ENCODE data around the gene CDH12. TPM values are rescaled to one million over a fixed set of nuclear protein-coding genes. Genes with fewer than 3 reads are reported as not detected.

Gene CDH12
- total RNA-seq, 3 donors from 2014 or later: 0.33 to 2.6 (median 1.1) TPM

- DNase-seq (ENCODE audit: low spot score in 2 of 2): no peak
- H3K36me3 ChIP-seq: no peaks in the 10 kb centered on the region
- H3K4me1 ChIP-seq: no peaks in the 10 kb centered on the region
- no peak overlapping the region for H3K27ac ChIP-seq
- H3K4me3 ChIP-seq: no peak overlapping the region
- no peaks in the 10 kb centered on the region for H3K9me3 ChIP-seq
- no peak for TF ChIP-seq POLR2A (IDR thresholded peaks at IDR 0.05)
- no peak for TF ChIP-seq POLR2AphosphoS5 (IDR thresholded peaks at IDR 0.05)
- TF ChIP-seq CTCF (IDR thresholded peaks at IDR 0.05): no peak
- H3K27me3 ChIP-seq: no peaks in the 10 kb centered on the region
- intact Hi-C loops (cut with DNase I; ENCODE audit: low total_unique reads): no loop called here
Measured at GRCh38 chr5:22665801-22666200, 187.3 kb downstream of the CDH12 start.

GRCh38 chr5:22663134-22663533 lies 190.0 kb downstream of the CDH12 start:
- intact Hi-C loops (cut with DNase I; ENCODE audit: low total_unique reads): no loop called here
- Histone ChIP-seq H3K4me1 (no peaks in the 10 kb centered on the region), H3K9me3 (no peaks in the 10 kb centered on the region), H3K27me3 (no peaks in the 10 kb centered on the region), H3K4me3 (no peak overlapping the region), H3K27ac (no peak overlapping the region), H3K36me3 (no peaks in the 10 kb centered on the region)
- DNase-seq (ENCODE audit: low spot score in 2 of 2): no peak
- TF ChIP-seq POLR2A (IDR thresholded peaks at IDR 0.05): no peak
- no peak for TF ChIP-seq CTCF (IDR thresholded peaks at IDR 0.05)
- no peak for TF ChIP-seq POLR2AphosphoS5 (IDR thresholded peaks at IDR 0.05)

- no peaks in the 10 kb centered on the region for H3K27me3 ChIP-seq
- DNase-seq (ENCODE audit: low spot score in 2 of 2): no peak
- H3K27ac ChIP-seq: no peak overlapping the region
- intact Hi-C loops (cut with DNase I; ENCODE audit: low total_unique reads): no loop called here
- no peaks in the 10 kb centered on the region for H3K9me3 ChIP-seq
- no peak overlapping the region for H3K4me3 ChIP-seq
- no peak for TF ChIP-seq POLR2AphosphoS5 (IDR thresholded peaks at IDR 0.05)
- no peak for TF ChIP-seq POLR2A (IDR thresholded peaks at IDR 0.05)
- no peak for TF ChIP-seq CTCF (IDR thresholded peaks at IDR 0.05)
- H3K36me3 ChIP-seq: no peaks in the 10 kb centered on the region
- no peaks in the 10 kb centered on the region for H3K4me1 ChIP-seq
Measured at GRCh38 chr5:22662391-22662790, 190.8 kb downstream of the CDH12 start.

GRCh38 chr5:22651355-22651754 lies 201.8 kb downstream of the CDH12 start:
- Histone ChIP-seq H3K27me3 (no peaks in the 10 kb centered on the region), H3K4me1 (peaks cover 0 to 3% of the 10 kb centered on the region in 2 donors), H3K4me3 (no peak overlapping the region), H3K36me3 (no peaks in the 10 kb centered on the region), H3K9me3 (no peaks in the 10 kb centered on the region), H3K27ac (no peak overlapping the region)
- no peak for TF ChIP-seq CTCF (IDR thresholded peaks at IDR 0.05)
- TF ChIP-seq POLR2AphosphoS5 (IDR thresholded peaks at IDR 0.05): no peak
- TF ChIP-seq POLR2A (IDR thresholded peaks at IDR 0.05): no peak
- intact Hi-C loops (cut with DNase I; ENCODE audit: low total_unique reads): no loop called here
- no peak for DNase-seq (ENCODE audit: low spot score in 2 of 2)

GRCh38 chr5:22650511-22650910 lies 202.6 kb downstream of the CDH12 start:
- DNase-seq (ENCODE audit: low spot score in 2 of 2): no peak
- Histone ChIP-seq H3K9me3 (no peaks in the 10 kb centered on the region), H3K27me3 (no peaks in the 10 kb centered on the region), H3K4me1 (peaks cover 0 to 3% of the 10 kb centered on the region in 2 donors), H3K4me3 (no peak overlapping the region), H3K36me3 (no peaks in the 10 kb centered on the region), H3K27ac (no peak overlapping the region)
- TF ChIP-seq CTCF (IDR thresholded peaks at IDR 0.05): no peak
- TF ChIP-seq POLR2A (IDR thresholded peaks at IDR 0.05): no peak
- TF ChIP-seq POLR2AphosphoS5 (IDR thresholded peaks at IDR 0.05): no peak
- intact Hi-C loops (cut with DNase I; ENCODE audit: low total_unique reads): no loop called here
